DND-41 (cell line): ENCODE measurements around the gene PAMR1.

ENCODE experiments used
- CTCF ChIP-seq: IDR thresholded peaks from 2 replicates; pipeline ENCODE4 v1.5.1; 2012; ENCODE audit warnings: borderline replicate concordance, low read length, moderate library complexity, mild to moderate bottlenecking; ENCODE audit not compliant: poor library complexity, severe bottlenecking; ENCODE audit errors: extremely low read depth
- EZH2 ChIP-seq: IDR thresholded peaks from 3 replicates; pipeline ENCODE4 v1.6.1; 2012; ENCODE audit warnings: borderline replicate concordance, low read depth, mild to moderate bottlenecking, moderate library complexity, low read length, inconsistent platforms; ENCODE audit not compliant: severe bottlenecking

- no peak for TF ChIP-seq CTCF
- TF ChIP-seq EZH2: no peak
These were observed 101.1 kb downstream of the PAMR1 start for GRCh38 chr11:35424157-35424940.
